ENCODE results near the gene YPEL1.
"Not testable (repeated sequence)": the region's sequence is repeated elsewhere in the genome, so short reads cannot be mapped to it uniquely, and the experiment has no call there.

YPEL1 gene

GRCh38 chr22:21698430-21699329, 36.9 kb downstream of the YPEL1 start:
- DNase-seq, result no peak

- no peak for DNase-seq
Measured at GRCh38 chr22:21697880-21698279, 37.7 kb downstream of the YPEL1 start.

GRCh38 chr22:21697021-21697771, 38.4 kb downstream of the YPEL1 start:
- no peak for DNase-seq

- DNase-seq, result no peak
Measured at GRCh38 chr22:21696115-21696514, 39.5 kb downstream of the YPEL1 start.

- no peak for DNase-seq
Measured at GRCh38 chr22:21695430-21696085, 40.0 kb downstream of the YPEL1 start.

GRCh38 chr22:21694795-21695429, 40.7 kb downstream of the YPEL1 start:
- DNase-seq, result no peak

- no peak for DNase-seq
Measured at GRCh38 chr22:21694394-21694793, 41.2 kb downstream of the YPEL1 start.

- no peak for DNase-seq
Measured at GRCh38 chr22:21693999-21694341, 41.6 kb downstream of the YPEL1 start.

GRCh38 chr22:21693333-21693998, 42.1 kb downstream of the YPEL1 start:
- DNase-seq, result no peak

GRCh38 chr22:21692856-21693255, 42.7 kb downstream of the YPEL1 start:
- not testable (repeated sequence) for DNase-seq

- DNase-seq, result no peak
Measured at GRCh38 chr22:21691816-21692215, 43.8 kb downstream of the YPEL1 start.

- DNase-seq, result peak in 1 of 2 experiments; percentile 33
Measured at GRCh38 chr22:21690401-21690801, 45.2 kb downstream of the YPEL1 start.

GRCh38 chr22:21688706-21689381, 46.8 kb downstream of the YPEL1 start:
- peak in 1 of 2 experiments; percentile 25 for DNase-seq

GRCh38 chr22:21688341-21688705, 47.3 kb downstream of the YPEL1 start:
- DNase-seq, result no peak

GRCh38 chr22:21687685-21688259, 47.8 kb downstream of the YPEL1 start:
- no peak for DNase-seq

GRCh38 chr22:21686634-21687393, 48.8 kb downstream of the YPEL1 start:
- DNase-seq, result no peak

- no peak for DNase-seq
Measured at GRCh38 chr22:21686193-21686608, 49.4 kb downstream of the YPEL1 start.

GRCh38 chr22:21685164-21685513, 50.5 kb downstream of the YPEL1 start:
- no peak for DNase-seq

GRCh38 chr22:21684492-21685163, 51.0 kb downstream of the YPEL1 start:
- DNase-seq, result no peak

GRCh38 chr22:21683401-21683811, 52.2 kb downstream of the YPEL1 start:
- no peak for DNase-seq
